DMS53 (cell line): Measurements from ENCODE around the gene SH3RF3.

ENCODE experiments used
- DNase-seq: peaks from one replicate; lab custom pipeline; 2025; lab: John Stamatoyannopoulos, UW

The SH3RF3 gene

GRCh38 chr2:109452318-109453305 lies 323.6 kb downstream of the SH3RF3 start:
- no peak for DNase-seq

- DNase-seq: no peak
These were observed 324.5 kb downstream of the SH3RF3 start for GRCh38 chr2:109453371-109453995.

- DNase-seq: no peak
These were observed 325.3 kb downstream of the SH3RF3 start for GRCh38 chr2:109454304-109454703.

- no peak for DNase-seq
These were observed 325.9 kb downstream of the SH3RF3 start for GRCh38 chr2:109454765-109455394.

- DNase-seq: no peak
These were observed 327.0 kb downstream of the SH3RF3 start for GRCh38 chr2:109455731-109456691.

GRCh38 chr2:109456776-109457175 lies 327.8 kb downstream of the SH3RF3 start:
- DNase-seq: no peak

- DNase-seq: no peak
These were observed 328.4 kb downstream of the SH3RF3 start for GRCh38 chr2:109457366-109457765.

GRCh38 chr2:109457794-109458193 lies 328.8 kb downstream of the SH3RF3 start:
- DNase-seq: no peak

- no peak for DNase-seq
These were observed 329.5 kb downstream of the SH3RF3 start for GRCh38 chr2:109458512-109458911.

- DNase-seq: no peak
These were observed 330.5 kb downstream of the SH3RF3 start for GRCh38 chr2:109459485-109459884.

GRCh38 chr2:109460553-109461324 lies 331.7 kb downstream of the SH3RF3 start:
- DNase-seq: peak; percentile 43

GRCh38 chr2:109463236-109463635 lies 334.2 kb downstream of the SH3RF3 start:
- DNase-seq: no peak

GRCh38 chr2:109463891-109464290 lies 334.9 kb downstream of the SH3RF3 start:
- no peak for DNase-seq

- DNase-seq: no peak
These were observed 337.9 kb downstream of the SH3RF3 start for GRCh38 chr2:109466674-109467575.

- no peak for DNase-seq
These were observed 338.7 kb downstream of the SH3RF3 start for GRCh38 chr2:109467701-109468100.

- DNase-seq: no peak
These were observed 339.9 kb downstream of the SH3RF3 start for GRCh38 chr2:109468893-109469292.

- DNase-seq: peak; percentile 42
These were observed 342.7 kb downstream of the SH3RF3 start for GRCh38 chr2:109471658-109472057.

- no peak for DNase-seq
These were observed 343.4 kb downstream of the SH3RF3 start for GRCh38 chr2:109472331-109472959.

GRCh38 chr2:109472974-109473373 lies 344.0 kb downstream of the SH3RF3 start:
- DNase-seq: peak; percentile 25
